GM18868 (cell line): ENCODE results near the gene AATK.

Experiments used
- ATAC-seq: cut with Tn5 transposase; IDR thresholded peaks from one replicate; pipeline ENCODE4 v1.9.1; 2021; ENCODE audit warnings: mild to moderate bottlenecking, moderate library complexity; ENCODE audit not compliant: unreplicated experiment

The AATK gene

DNA sequence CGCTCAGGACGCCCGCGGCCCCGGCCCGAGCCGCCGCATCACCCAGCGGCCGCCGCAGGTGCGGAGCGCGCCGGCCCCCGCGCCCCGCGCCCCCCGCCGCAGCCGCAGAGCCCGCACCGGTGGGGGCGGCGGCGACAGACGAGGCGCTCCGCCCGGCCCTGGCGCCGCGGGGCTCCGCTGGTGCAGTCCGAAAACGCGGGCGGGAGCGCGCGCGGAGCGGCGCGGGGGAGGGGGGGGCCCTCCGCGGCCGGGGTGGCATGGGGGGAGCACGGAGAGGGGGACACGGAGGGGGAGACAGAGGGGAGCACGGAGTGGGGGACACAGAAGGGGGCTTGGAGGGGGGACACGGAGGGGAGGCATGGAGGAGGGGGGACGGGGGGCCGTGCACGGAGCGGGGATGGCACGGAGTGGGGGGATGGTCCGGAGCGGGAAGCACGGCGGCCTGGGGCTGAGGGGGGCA is at the start of gene AATK:
TSS of gene AATK (minus strand) at position 189 of the 460 bp plus-strand sequence. CDS start 229 bp downstream, outside the sequence.
- no peak for ATAC-seq

DNA sequence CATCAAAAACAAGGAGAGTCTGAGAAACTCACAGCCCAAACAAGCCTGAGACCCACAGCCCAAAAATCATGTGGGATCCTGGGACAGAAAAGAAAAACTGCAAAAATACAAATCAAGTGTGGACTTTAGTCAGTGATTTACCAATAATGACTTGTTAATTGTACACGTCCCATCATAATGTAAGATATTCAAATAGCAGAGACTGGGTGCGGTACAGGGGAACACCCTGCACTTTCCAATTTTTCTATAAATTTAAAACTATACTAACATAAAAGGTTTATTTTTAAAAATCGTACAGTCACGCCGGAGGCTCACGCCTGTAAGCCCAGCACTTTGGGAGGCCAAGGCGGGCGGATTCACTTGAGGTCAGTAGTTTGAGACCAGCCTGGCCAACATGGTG is 48.0 kb upstream of the AATK start:
- no peak for ATAC-seq

GRCh38 chr17:81212365-81212764 is 46.3 kb upstream of the AATK start:
- ATAC-seq = no peak

GRCh38 chr17:81210868-81211267 is 44.8 kb upstream of the AATK start:
- ATAC-seq = no peak

DNA sequence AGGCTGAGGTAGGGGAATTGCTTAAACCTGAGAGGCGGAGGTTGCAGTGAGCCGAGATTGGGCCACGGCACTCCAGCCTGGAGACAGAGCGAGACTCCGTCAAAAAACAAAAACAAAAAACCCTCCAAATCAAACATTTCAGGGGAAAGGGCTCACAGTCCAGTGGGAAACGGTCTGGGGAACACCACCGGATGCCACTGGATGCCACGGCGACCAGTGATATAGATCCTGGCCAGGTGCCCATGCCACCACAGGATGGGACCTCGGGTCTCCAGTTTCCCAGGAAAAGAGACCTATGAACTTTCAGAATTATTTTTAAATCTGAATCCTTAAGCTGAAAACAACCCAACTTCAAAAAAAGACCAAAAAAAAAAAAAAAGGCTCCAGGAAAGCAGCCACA is 44.4 kb upstream of the AATK start:
- no peak for ATAC-seq

DNA sequence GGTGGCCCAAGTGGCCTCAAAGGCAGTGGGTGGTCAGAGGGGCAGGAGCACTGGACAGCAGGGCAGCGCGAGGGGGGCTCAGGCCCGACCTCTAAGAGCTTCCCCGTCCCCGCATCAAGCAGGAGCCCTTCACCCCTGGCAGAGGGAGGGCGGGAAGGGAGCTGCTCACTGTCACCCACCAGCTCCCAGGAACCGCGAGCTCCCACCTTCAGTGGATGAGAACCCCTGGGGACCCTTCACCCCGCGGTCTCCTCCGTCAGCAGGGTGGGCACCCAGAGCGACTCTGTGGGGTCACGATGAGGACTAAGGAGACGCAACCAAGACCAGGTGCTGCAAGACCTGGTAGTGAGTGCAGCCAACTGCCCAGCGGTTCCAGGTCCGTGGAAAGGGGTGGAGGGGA is 43.1 kb upstream of the AATK start:
- no peak for ATAC-seq

DNA sequence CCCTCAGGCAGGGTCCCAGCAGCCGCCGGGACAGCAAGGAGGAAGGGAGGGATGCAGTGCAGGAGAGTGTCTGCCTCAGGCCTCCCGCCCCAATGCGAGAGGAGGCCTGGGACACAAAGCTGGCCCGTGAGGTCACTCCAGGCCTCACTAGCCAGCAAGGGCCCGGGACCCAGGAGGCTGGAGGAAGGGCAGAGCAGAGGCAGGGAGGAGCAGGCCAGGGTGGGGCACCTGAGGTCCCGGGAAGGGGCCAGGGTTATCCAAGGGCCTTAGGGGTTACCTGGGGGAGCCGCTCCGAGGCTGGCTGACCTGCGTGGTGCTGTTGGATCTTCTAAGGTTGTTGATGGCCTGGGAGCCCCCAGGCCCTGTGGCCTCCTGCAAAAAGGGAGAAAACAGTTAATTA is 42.6 kb upstream of the AATK start:
- ATAC-seq = no peak

- no peak for ATAC-seq
These were observed 41.9 kb upstream of the AATK start for GRCh38 chr17:81207610-81208581.

- no peak for ATAC-seq
These were observed 40.6 kb upstream of the AATK start for GRCh38 chr17:81206657-81207056.

DNA sequence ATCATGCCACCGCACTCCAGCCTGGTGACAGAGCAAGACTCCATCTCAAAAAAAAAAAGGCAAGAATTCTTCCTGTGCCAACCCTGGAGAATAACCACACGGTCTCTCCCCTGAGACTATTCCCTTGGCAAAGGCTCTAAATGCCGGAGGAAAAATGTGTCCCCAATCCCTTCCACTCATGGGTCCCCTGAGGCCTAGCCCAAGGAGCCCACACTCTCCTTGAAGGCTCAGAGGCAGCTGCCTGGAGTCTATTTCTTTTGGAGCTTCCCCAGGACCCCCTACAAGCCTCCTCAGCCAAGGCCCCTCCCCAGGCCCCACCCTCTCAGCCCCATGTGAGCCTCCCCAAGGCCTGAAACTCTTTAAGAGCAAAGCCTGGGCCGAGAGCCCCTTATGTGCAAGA is 40.1 kb upstream of the AATK start:
- no peak for ATAC-seq

GRCh38 chr17:81204578-81204977 is 38.6 kb upstream of the AATK start:
- no peak for ATAC-seq

GRCh38 chr17:81203136-81203535 is 37.1 kb upstream of the AATK start:
- ATAC-seq = no peak

DNA sequence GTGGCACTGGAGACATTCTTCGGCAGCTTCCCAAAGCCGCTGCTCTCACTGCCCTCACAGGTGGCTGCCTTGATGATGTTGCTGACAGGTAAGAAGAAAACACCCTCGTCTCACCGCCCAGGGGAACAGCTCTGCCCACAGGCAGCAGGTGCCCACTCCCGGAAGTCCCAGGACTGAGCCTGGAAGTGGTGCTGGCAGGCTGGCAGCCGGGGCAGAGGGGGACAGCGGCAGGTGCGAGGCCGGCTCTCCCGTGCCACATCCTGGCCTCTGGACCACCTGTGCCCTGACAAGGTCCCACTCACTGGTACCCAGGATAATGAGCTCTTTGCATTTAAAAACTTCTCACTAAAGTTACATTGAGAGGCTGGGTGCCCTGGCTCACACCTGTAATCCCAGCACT is 36.3 kb upstream of the AATK start:
- no peak for ATAC-seq

DNA sequence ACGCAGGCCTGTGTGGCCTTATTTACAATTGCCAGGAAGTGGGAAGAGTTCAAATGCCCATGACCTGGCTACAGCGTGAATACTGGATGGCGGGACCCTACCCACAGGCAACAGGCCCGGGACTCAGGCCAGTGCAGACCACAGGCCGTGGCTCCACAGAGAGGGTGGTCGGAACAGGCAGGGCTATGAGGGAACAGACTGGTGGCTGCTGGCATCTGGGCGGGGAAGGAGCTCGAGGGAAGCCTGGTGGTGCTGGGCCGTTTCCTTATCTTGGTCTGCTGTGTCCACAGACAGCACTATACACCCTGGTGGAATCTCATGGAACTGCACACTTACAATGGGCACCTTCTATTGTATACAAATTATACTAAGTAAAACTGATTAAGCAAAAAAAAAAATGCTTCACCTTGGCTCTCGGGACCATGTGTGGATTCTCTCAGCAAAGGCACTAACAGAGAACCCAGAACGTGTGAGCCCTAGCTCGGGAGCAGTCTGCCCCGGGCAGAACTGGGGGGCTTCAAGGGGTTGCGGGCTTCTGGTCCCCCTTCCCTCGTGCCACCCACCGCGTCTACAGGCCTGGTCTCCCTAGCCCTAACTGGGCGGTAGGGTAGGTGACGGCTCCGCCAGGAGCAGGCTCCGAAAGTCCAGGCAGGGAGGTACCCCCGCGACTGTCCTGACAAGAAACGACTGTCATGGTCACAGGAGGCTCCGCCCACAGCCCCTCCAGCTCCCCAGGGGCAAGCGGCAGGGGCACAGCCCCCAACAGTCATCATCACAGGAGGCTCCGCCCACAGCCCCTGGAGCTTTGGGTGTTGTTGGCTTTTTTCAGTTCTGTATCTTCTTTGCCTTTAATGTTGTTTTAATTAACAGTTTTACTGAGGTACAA is 34.9 kb upstream of the AATK start:
- ATAC-seq = no peak

- ATAC-seq = no peak
These were observed 34.2 kb upstream of the AATK start for GRCh38 chr17:81200201-81200600.

DNA sequence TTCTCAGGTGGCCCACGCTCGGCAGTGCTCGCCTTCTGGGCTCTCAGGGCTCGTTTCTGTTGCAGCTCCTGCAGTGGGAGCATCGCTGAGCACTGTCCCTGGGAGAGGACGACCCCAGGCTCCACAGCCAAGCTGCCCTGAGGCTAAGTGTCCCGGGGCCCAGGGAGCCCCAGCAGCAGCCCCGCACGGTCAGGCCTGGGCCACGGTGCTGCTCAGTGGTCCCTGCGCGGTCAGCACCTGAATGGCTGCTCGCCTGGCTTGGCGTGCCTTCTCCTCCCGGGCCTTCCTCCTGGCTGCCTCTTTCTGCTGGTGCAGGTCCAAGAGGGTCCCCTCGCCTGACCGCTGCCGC is 33.4 kb upstream of the AATK start:
- no peak for ATAC-seq

DNA sequence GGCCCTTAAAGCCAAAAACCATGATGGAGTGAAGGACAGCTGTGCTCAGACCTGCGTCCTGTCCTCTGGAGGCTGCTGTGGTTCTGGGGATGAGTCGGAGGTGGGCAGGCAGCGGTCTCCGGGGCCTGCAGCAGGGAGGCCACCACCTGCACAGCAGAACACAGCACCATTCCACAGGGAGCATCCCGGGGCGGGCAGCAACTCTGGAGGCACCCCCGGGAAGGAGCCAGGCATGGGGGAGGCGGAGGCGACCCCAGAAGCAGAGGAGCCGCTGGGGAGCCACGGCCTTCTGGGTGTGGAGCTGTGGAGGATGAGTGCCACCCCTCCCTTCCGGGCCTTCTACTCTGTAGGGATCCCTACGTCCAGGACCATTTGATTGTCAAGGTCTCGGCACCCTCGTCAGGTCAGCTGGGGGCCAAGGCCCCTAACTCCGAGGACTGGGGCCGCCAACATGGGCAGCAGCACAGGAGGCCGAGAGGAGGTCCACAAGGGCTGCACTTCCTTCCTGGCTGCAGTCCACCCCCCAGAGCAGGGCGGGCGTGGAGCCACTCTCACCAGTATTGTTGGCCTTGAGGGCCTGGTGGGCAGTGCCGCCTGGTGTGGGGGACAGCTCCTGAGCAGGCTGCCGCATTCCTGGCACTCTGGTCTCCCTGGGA is 32.9 kb upstream of the AATK start:
- no peak for ATAC-seq

- ATAC-seq = no peak
These were observed 31.9 kb upstream of the AATK start for GRCh38 chr17:81197831-81198490.

- ATAC-seq = no peak
These were observed 31.4 kb upstream of the AATK start for GRCh38 chr17:81197409-81197795.

GRCh38 chr17:81196505-81197408 is 30.7 kb upstream of the AATK start:
- no peak for ATAC-seq
